Ectodermal cell (in vitro differentiated cells): ENCODE results near the gene SLC2A5.
"Not testable (repeated sequence)": the region's sequence is repeated elsewhere in the genome, so short reads cannot be mapped to it uniquely, and the experiment has no call there.

Source experiments
- H3K27ac ChIP-seq: 2 replicates; pipeline ENCODE4 v1.7.0; 2013; ENCODE audit warnings: mild to moderate bottlenecking, low read depth, low read length; ENCODE audit not compliant: insufficient read depth, poor library complexity, severe bottlenecking
- H3K27me3 ChIP-seq: 2 replicates; pipeline ENCODE4 v1.7.0; 2013; ENCODE audit warnings: mild to moderate bottlenecking, low read length; ENCODE audit not compliant: insufficient read depth, control insufficient read depth, poor library complexity, severe bottlenecking
- H3K36me3 ChIP-seq: one replicate; pipeline ENCODE4 v1.7.0; 2013; ENCODE audit warnings: low read length; ENCODE audit not compliant: control insufficient read depth, insufficient read depth
- H3K4me1 ChIP-seq: one replicate; pipeline ENCODE4 v1.7.0; 2013; ENCODE audit warnings: low read length; ENCODE audit not compliant: control insufficient read depth, insufficient read depth
- H3K4me3 ChIP-seq: 2 replicates; pipeline ENCODE4 v1.7.0; 2013; ENCODE audit warnings: low read depth, low read length, control low read depth; ENCODE audit not compliant: insufficient read depth
- H3K9me3 ChIP-seq: 2 replicates; pipeline ENCODE4 v1.7.0; 2013; ENCODE audit warnings: mild to moderate bottlenecking, low read length, moderate library complexity; ENCODE audit not compliant: control insufficient read depth
- WGBS, 2 experiments: methylation state at CpG; one replicate each; pipeline ENCODE4 v1.1.7; 2013; ENCODE audit warnings: missing lambda C conversion rate in 2 of 2; 5-methylcytosine and 5-hydroxymethylcytosine counted together

Gene SLC2A5

DNA sequence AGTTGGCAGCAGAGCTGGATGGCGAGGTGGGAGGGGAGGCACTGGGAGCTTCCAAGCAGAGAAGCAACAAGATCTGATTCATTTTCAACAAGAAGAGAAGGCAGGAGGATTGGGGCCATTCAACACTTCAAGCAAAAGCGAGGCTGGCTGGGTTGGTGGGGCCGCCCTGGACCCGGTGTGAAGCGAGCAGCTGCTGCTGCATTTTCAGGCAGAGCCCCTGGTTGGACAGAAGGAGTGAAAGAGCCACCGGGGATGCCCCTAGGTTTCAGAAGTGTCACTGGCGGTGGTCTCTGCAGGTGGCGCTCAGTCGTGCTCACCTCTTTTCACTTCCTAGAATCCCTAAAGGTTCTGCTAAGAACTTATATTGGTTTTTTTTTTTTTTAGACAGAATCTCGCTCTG, 61.2 kb downstream of the SLC2A5 start:
- WGBS, 2 experiments = 84 to 86% methylated on average over 10 of the region's 10 CpGs
- Histone ChIP-seq H3K9me3 (no peaks in the 10 kb centered on the region), H3K4me1 (no peaks in the 10 kb centered on the region), H3K36me3 (no peaks in the 10 kb centered on the region), H3K27ac (no peak overlapping the region), H3K4me3 (no peak overlapping the region), H3K27me3 (no peaks in the 10 kb centered on the region)

- Histone ChIP-seq H3K4me1 (no peaks in the 10 kb centered on the region), H3K27ac (no peak overlapping the region), H3K27me3 (no peaks in the 10 kb centered on the region), H3K36me3 (no peaks in the 10 kb centered on the region), H3K9me3 (no peaks in the 10 kb centered on the region), H3K4me3 (no peak overlapping the region)
- 94 to 95% methylated on average over 19 of the region's 19 CpGs for WGBS, 2 experiments
These were observed 62.3 kb downstream of the SLC2A5 start for GRCh38 chr1:9006956-9007615.

DNA sequence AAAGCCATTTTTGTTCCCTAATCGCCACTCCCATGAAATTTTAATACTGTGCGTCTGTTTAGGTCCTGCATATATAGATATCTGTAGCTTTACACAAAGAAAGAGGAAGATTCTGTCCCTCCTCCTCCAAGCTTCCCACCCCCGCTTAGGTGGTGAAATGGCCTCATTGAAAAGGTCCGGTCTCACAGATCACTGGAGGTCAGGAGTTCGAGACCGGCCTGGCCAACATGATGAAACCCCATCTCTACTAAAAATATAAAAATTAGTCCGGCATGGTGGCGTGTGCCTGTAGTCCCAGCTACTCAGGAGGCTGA, 64.1 kb downstream of the SLC2A5 start:
- Histone ChIP-seq H3K36me3 (no peaks in the 10 kb centered on the region), H3K9me3 (no peaks in the 10 kb centered on the region), H3K4me3 (no peak overlapping the region), H3K4me1 (no peaks in the 10 kb centered on the region), H3K27ac (no peak overlapping the region), H3K27me3 (no peaks in the 10 kb centered on the region)
- WGBS, 2 experiments = 64 to 66% methylated on average over 7 to 8 of the region's 8 CpGs

DNA sequence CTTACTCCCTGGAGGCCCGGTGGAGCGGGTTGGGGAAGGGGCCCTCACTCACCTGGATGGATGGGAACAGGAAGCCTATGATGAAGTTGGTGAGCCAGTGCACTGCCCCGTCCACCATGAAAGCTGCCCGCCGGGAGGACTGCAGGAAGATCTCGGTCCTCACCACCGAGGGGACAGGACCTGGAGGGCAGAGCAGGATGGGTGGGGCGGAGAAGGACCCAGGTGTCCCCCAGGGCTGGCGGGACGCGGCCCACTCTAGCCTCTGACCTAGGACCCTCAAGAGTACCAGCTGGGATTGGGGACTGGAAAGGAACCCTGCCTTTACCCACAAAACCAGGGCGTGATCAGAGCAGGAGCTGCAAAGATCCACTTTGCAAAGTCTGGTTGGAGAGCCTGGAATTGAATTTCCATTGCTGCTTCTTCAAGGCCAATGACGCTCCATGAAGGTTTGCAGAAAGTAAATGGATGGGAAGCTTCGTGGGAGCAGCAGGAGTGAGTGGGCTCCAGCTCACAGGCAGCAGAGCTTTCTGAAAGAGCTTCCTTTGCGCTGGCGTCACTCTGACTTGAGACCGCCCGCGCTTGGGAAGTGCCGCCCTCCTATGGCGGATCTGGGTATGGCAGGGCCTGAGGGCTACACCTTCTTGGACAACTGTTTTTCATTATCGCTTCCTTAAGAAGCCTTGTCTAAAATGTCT, 64.6 kb downstream of the SLC2A5 start:
- Histone ChIP-seq H3K4me1 (no peaks in the 10 kb centered on the region), H3K36me3 (no peaks in the 10 kb centered on the region), H3K9me3 (no peaks in the 10 kb centered on the region), H3K27ac (no peak overlapping the region), H3K4me3 (no peak overlapping the region), H3K27me3 (no peaks in the 10 kb centered on the region)
- WGBS, 2 experiments = 55 to 56% methylated on average over 22 of the region's 22 CpGs

DNA sequence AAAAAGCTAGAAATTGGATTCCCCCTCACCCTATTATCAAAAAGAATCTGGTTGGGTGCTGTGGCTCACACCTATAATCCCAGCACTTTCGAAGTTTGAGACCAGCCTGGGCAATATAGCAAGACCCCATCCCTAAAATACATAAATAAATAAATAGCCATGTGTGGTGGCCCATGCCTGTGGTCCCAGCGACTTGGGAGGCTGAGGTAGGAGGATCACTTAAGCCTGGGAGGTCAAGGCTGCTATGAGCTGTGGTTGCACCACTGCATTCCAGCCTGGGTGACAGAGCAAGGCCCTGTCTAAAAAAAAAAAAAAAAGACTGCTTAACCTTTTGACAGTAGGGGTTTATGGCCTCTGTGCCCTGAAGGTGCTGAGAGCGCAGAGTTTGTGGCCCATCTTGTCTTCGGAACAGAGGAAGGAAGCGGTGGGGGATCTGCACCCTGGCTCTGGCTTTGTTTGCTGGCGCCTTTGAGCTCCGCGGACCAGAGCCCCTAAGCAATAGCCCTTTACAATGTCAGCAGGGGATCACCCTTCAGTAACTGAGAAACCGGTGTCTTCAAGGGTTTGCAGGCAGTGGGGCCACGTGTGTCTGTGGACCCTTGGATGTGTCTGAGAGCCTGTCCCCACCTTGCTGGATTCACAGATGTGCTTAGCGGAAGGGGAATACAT, 65.3 kb downstream of the SLC2A5 start:
- Histone ChIP-seq H3K27ac (no peak overlapping the region), H3K9me3 (no peaks in the 10 kb centered on the region), H3K4me1 (no peaks in the 10 kb centered on the region), H3K4me3 (no peak overlapping the region), H3K36me3 (no peaks in the 10 kb centered on the region), H3K27me3 (no peaks in the 10 kb centered on the region)
- WGBS, 2 experiments = 65 to 70% methylated on average over 11 of the region's 11 CpGs

GRCh38 chr1:9002215-9002560, 67.2 kb downstream of the SLC2A5 start:
- H3K4me1 ChIP-seq, H3K36me3 ChIP-seq, H3K4me3 ChIP-seq, H3K27ac ChIP-seq, H3K27me3 ChIP-seq, H3K9me3 ChIP-seq: not testable (repeated sequence)
- WGBS, 2 experiments = 81 to 83% methylated on average over 11 of the region's 11 CpGs

DNA sequence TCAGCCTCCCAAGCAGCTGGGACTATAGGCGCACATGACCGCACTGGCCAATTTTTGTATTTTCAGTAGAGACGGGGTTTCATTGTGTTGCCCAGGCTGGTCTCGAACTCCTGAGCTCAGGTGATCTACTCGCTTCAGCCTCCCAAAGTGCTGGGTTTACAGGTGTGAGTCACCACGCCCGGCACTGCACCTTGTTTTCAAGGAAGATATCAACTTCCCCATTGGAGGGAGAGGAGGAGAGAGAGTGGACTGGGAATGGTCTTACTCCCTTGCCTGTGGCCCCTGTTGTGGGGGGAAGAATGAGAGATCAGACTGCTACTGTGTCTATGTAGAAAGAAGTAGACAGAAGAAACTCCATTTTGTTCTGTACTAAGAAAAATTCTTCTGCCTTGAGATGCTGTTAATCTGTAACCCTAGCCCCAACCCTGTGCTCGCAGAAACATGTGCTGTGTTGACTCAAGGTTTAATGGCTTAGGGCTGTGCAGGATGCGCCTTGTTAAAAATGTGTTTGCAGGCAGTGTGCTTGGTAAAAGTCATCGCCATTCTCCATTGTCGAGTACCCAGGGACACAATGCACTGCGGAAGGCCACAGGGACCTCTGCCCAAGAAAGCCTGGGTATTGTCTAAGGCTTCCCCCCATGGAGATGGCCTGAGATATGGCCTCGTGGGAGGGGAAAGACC, 67.8 kb downstream of the SLC2A5 start:
- H3K4me1 ChIP-seq, H3K36me3 ChIP-seq, H3K9me3 ChIP-seq, H3K4me3 ChIP-seq, H3K27ac ChIP-seq, H3K27me3 ChIP-seq: not testable (repeated sequence)
- WGBS, 2 experiments = 85 to 91% methylated on average over 13 of the region's 13 CpGs

DNA sequence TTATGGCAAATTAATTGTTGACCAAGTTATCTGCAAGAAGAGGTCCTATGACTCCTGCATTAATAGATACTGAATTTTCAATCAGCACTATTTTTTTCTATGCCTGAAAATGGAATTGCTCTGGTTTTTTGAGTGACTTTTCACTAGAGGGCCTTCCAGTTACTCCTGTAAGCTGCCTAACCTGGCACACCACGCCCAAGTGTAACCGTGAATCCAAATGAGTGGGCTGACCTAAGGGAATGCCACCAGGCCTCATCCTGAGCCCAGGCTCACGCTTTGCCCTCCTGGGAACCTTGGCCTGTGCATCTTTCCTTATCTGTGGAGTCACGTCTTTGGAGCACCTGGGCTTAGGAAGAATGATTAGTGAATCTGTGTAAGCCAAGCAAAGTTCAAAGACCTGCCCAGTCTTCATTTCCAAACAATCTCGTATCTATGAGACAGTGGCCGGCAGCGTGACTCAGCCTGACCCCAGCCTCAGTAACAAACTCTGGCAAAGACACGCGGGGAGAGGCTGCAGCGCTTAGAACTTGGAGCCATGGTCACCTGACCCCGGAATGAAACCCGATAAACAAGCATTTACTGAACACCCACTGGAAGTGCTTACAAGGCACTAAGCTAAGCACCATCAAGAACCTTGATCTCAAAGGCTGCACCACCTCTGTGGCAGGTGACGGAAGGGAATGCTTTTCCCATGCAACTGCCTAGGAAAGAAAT, 75.3 kb downstream of the SLC2A5 start:
- H3K9me3 ChIP-seq, H3K36me3 ChIP-seq, H3K27me3 ChIP-seq, H3K4me1 ChIP-seq, H3K27ac ChIP-seq, H3K4me3 ChIP-seq: not testable (repeated sequence)
- 95 to 98% methylated on average over 11 of the region's 13 CpGs for WGBS, 2 experiments

DNA sequence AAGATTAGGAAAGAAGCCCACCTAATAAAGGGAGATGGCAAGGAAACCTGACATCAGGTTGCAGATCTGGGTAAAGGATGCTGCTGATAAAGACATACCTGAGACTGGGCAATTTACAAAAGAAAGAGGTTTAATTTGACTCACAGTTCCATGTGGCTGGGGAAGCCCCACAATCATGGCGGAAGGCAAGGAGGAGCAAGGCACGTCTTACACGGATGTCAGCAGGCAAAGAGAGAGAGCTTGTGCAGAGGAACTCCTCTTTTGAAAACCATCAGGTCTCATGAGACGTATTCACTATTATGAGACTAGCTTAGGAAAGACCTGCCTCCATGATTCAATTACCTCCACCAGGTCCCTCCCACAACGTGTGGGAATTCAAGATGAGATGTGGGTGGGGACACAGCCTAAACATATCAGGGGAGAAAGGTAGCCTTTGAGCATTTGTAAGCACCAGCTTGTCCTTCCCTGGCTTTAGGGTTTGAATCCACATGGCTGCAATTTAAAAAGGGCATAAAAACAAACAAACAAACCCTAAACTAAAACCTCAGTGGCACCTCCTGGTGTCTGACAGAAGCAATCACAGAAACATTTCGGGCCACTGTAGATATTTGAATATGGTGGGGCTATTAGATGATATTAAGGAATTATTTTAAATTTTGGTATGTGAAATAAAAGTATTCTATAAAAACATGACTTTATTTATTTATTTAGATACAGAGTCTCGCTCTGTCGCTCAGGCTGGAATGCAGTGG, 76.3 kb downstream of the SLC2A5 start:
- H3K36me3 ChIP-seq = no peaks in the 10 kb centered on the region
- peaks cover 2% of the 10 kb centered on the region for H3K9me3 ChIP-seq
- no peaks in the 10 kb centered on the region for H3K4me1 ChIP-seq
- 91 to 93% methylated on average over 8 of the region's 8 CpGs for WGBS, 2 experiments
- H3K4me3 ChIP-seq = no peak overlapping the region
- no peaks in the 10 kb centered on the region for H3K27me3 ChIP-seq
- no peak overlapping the region for H3K27ac ChIP-seq
